CD4-positive, alpha-beta T cell treated with Interleukin-6 for 4 hours (primary cell): ENCODE data around the gene TRDN.
"Not testable (repeated sequence)": the region's sequence is repeated elsewhere in the genome, so short reads cannot be mapped to it uniquely, and the experiment has no call there.

ENCODE experiments used
- DNase-seq: peaks from one replicate; pipeline ENCODE4 v3.0.0-alpha.2; 2020; ENCODE audit warnings: mixed read lengths

The TRDN gene

GRCh38 chr6:123240626-123241025 lies 396.1 kb downstream of the TRDN start:
- no peak for DNase-seq

- no peak for DNase-seq
These were observed 403.4 kb downstream of the TRDN start for GRCh38 chr6:123233336-123233735.

GRCh38 chr6:123227789-123228188 lies 409.0 kb downstream of the TRDN start:
- DNase-seq: not testable (repeated sequence)

- DNase-seq: no peak
These were observed 410.4 kb downstream of the TRDN start for GRCh38 chr6:123226398-123226797.

- no peak for DNase-seq
These were observed 412.7 kb downstream of the TRDN start for GRCh38 chr6:123224077-123224476.

GRCh38 chr6:123223461-123223860 lies 413.3 kb downstream of the TRDN start:
- no peak for DNase-seq

GRCh38 chr6:123215211-123215610 lies 421.5 kb downstream of the TRDN start:
- no peak for DNase-seq

GRCh38 chr6:123214433-123214832 lies 422.3 kb downstream of the TRDN start:
- no peak for DNase-seq

- no peak for DNase-seq
These were observed 422.8 kb downstream of the TRDN start for GRCh38 chr6:123213921-123214320.

GRCh38 chr6:123211777-123212545 lies 424.8 kb downstream of the TRDN start:
- DNase-seq: no peak

GRCh38 chr6:123210645-123211044 lies 426.1 kb downstream of the TRDN start:
- DNase-seq: no peak

GRCh38 chr6:123207967-123208510 lies 428.7 kb downstream of the TRDN start:
- DNase-seq: no peak

- no peak for DNase-seq
These were observed 432.8 kb downstream of the TRDN start for GRCh38 chr6:123203928-123204327.

- no peak for DNase-seq
These were observed 434.8 kb downstream of the TRDN start for GRCh38 chr6:123201869-123202372.

GRCh38 chr6:123193298-123193697 lies 443.5 kb downstream of the TRDN start:
- no peak for DNase-seq

- no peak for DNase-seq
These were observed 446.9 kb downstream of the TRDN start for GRCh38 chr6:123189816-123190215.

GRCh38 chr6:123182998-123183397 lies 453.8 kb downstream of the TRDN start:
- DNase-seq: no peak

- no peak for DNase-seq
These were observed 460.0 kb downstream of the TRDN start for GRCh38 chr6:123176706-123177105.

GRCh38 chr6:123171341-123172115 lies 465.2 kb downstream of the TRDN start:
- no peak for DNase-seq

GRCh38 chr6:123169774-123170095 lies 467.0 kb downstream of the TRDN start:
- DNase-seq: no peak

- no peak for DNase-seq
These were observed 467.6 kb downstream of the TRDN start for GRCh38 chr6:123168892-123169773.

- DNase-seq: no peak
These were observed 468.3 kb downstream of the TRDN start for GRCh38 chr6:123168466-123168865.
